Tibial nerve (tissue), 4 donors: Measurements from ENCODE around the gene DMBX1.

Experiments used
- EP300 ChIP-seq, 2 donors: sonication (generic); formaldehyde crosslinking; IDR thresholded peaks; one replicate each; pipeline ENCODE4 v1.6.1; 2017; ENCODE audit warnings: antibody characterized with exemption in 2 of 2, mild to moderate bottlenecking in 1 of 2
- TF ChIP-seq, protein P1 (sequence below), 5 experiments: fragments of 200-600 bp in 3 of 5; fragments of 450-650 bp in 2 of 5; sonication (generic) in 3 of 5; IDR thresholded peaks; one replicate each; pipeline ENCODE4 v1.5.1; 2016 to 2019; ENCODE audit warnings: antibody characterized with exemption in 5 of 5, mild to moderate bottlenecking in 3 of 5, moderate library complexity in 2 of 5

DNA sequence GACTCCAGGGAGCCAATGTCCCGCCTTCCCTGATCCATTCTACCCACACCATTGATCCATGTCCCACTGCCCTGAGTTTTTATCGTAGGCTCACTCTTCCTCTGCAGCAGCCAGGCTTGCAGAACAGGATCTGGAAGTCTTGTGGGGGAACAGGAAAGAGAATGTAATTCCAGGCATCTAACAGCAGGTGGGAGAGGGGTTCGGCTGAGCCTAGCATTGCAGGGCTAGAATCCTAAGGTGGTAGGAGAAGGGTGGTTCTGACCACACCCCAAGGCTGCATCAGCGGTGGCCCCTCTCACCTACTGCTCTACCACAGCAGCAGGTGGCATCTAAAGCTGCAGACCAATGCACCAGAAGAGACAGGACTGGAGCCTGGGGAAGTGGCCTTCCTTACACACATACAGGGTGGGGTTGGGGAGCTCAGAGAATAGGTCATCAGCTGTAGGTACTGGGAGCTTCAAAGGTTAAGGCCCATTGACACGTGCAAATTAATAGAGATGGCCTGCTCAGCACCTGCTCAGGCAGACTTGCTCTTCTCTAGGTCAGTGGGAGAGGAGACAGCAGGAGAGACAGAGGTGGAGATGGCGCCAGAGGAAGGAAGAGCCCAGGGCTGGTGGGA lies 41.3 kb downstream of the DMBX1 start:
- TF ChIP-seq, protein P1, sequence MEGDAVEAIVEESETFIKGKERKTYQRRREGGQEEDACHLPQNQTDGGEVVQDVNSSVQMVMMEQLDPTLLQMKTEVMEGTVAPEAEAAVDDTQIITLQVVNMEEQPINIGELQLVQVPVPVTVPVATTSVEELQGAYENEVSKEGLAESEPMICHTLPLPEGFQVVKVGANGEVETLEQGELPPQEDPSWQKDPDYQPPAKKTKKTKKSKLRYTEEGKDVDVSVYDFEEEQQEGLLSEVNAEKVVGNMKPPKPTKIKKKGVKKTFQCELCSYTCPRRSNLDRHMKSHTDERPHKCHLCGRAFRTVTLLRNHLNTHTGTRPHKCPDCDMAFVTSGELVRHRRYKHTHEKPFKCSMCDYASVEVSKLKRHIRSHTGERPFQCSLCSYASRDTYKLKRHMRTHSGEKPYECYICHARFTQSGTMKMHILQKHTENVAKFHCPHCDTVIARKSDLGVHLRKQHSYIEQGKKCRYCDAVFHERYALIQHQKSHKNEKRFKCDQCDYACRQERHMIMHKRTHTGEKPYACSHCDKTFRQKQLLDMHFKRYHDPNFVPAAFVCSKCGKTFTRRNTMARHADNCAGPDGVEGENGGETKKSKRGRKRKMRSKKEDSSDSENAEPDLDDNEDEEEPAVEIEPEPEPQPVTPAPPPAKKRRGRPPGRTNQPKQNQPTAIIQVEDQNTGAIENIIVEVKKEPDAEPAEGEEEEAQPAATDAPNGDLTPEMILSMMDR (IDR thresholded peaks at IDR 0.05), result no peak
- TF ChIP-seq EP300 (IDR thresholded peaks at IDR 0.05), result no peak
